H9 (cell line): ENCODE data around the gene LDB2. TPM values are rescaled to one million over a fixed set of nuclear protein-coding genes. Genes with fewer than 3 reads are reported as not detected.

Experiments
- DNase-seq: peaks from one replicate; pipeline ENCODE4 v3.0.0-alpha.2; 2017
- H2AFZ ChIP-seq: one replicate; pipeline ENCODE4 v1.6.1; 2013; ENCODE audit warnings: mild to moderate bottlenecking, low read length, control low read depth, moderate library complexity
- H2AK5ac ChIP-seq: 2 replicates; pipeline ENCODE4 v1.6.1; 2013; ENCODE audit warnings: low read length, control low read depth, mixed read lengths; ENCODE audit not compliant: insufficient read length
- H2BK120ac ChIP-seq: one replicate; pipeline ENCODE4 v1.6.1; 2013; ENCODE audit warnings: low read depth, mild to moderate bottlenecking, low read length, control low read depth, inconsistent platforms; ENCODE audit not compliant: poor library complexity, severe bottlenecking
- H2BK12ac ChIP-seq: 2 replicates; pipeline ENCODE4 v1.6.1; 2013; ENCODE audit warnings: low read length, control low read depth, mixed read lengths, low read depth; ENCODE audit not compliant: insufficient read length
- H2BK15ac ChIP-seq: 2 replicates; pipeline ENCODE4 v1.6.1; 2013; ENCODE audit warnings: low read depth, low read length, control low read depth
- H2BK20ac ChIP-seq: one replicate; pipeline ENCODE4 v1.6.1; 2013; ENCODE audit warnings: low read depth, mild to moderate bottlenecking, low read length, control low read depth, inconsistent platforms; ENCODE audit not compliant: poor library complexity, severe bottlenecking
- H2BK5ac ChIP-seq: 2 replicates; pipeline ENCODE4 v1.6.1; 2013; ENCODE audit warnings: low read length, control low read depth, mixed read lengths; ENCODE audit not compliant: insufficient read length
- H3K14ac ChIP-seq: 2 replicates; pipeline ENCODE4 v1.6.1; 2013; ENCODE audit warnings: low read length, control low read depth; ENCODE audit not compliant: insufficient read depth
- H3K18ac ChIP-seq: 2 replicates; pipeline ENCODE4 v1.6.1; 2013; ENCODE audit warnings: low read depth, mild to moderate bottlenecking, mixed read lengths, low read length, control low read depth; ENCODE audit not compliant: insufficient read length
- H3K23ac ChIP-seq: 2 replicates; pipeline ENCODE4 v1.6.1; 2013; ENCODE audit warnings: low read length, control low read depth, mixed read lengths, low read depth; ENCODE audit not compliant: insufficient read length
- H3K23me2 ChIP-seq: 2 replicates; pipeline ENCODE4 v1.6.1; 2013; ENCODE audit warnings: low read depth, mild to moderate bottlenecking, mixed read lengths, low read length, control low read depth; ENCODE audit not compliant: insufficient read length, poor library complexity, severe bottlenecking
- H3K27ac ChIP-seq: 2 replicates; pipeline ENCODE4 v1.5.1; 2013; ENCODE audit warnings: low read length, control low read depth, mixed read lengths, low read depth; ENCODE audit not compliant: insufficient read length
- H3K27me3 ChIP-seq: 2 replicates; pipeline ENCODE4 v1.6.1; 2013; ENCODE audit warnings: low read length, control low read depth, inconsistent platforms; ENCODE audit not compliant: insufficient read depth
- H3K4ac ChIP-seq: 2 replicates; pipeline ENCODE4 v1.6.1; 2013; ENCODE audit warnings: low read depth, mild to moderate bottlenecking, control low read depth, inconsistent platforms, low read length, moderate library complexity
- H3K4me1 ChIP-seq: 2 replicates; pipeline ENCODE4 v1.6.1; 2013; ENCODE audit warnings: low read length, control low read depth, inconsistent platforms; ENCODE audit not compliant: insufficient read depth
- H3K4me2 ChIP-seq: 2 replicates; pipeline ENCODE4 v1.6.1; 2013; ENCODE audit warnings: low read length, control low read depth, mixed read lengths; ENCODE audit not compliant: insufficient read length, insufficient read depth
- H3K56ac ChIP-seq: 2 replicates; pipeline ENCODE4 v1.6.1; 2013; ENCODE audit warnings: low read depth, mild to moderate bottlenecking, mixed read lengths, low read length, control low read depth; ENCODE audit not compliant: insufficient read length
- H3K79me1 ChIP-seq: 2 replicates; pipeline ENCODE4 v1.6.1; 2013; ENCODE audit warnings: low read depth, mild to moderate bottlenecking, moderate library complexity, low read length, control low read depth, inconsistent platforms; ENCODE audit not compliant: insufficient read depth, poor library complexity, severe bottlenecking
- H3K79me2 ChIP-seq: 2 replicates; pipeline ENCODE4 v1.6.1; 2013; ENCODE audit warnings: low read length, control low read depth, inconsistent platforms; ENCODE audit not compliant: insufficient read depth
- H3K9ac ChIP-seq: 2 replicates; pipeline ENCODE4 v1.6.1; 2013; ENCODE audit warnings: low read length, control low read depth, mixed read lengths; ENCODE audit not compliant: insufficient read length; ENCODE audit errors: extremely low read depth
- H3K9me3 ChIP-seq: one replicate; pipeline ENCODE4 v1.6.1; 2013; ENCODE audit warnings: low read depth, low read length, inconsistent platforms; ENCODE audit not compliant: control insufficient read depth
- H3T11ph ChIP-seq: one replicate; pipeline ENCODE4 v1.6.1; 2013; ENCODE audit warnings: mild to moderate bottlenecking, low read length, control low read depth, inconsistent platforms
- H4K20me1 ChIP-seq: one replicate; pipeline ENCODE4 v1.6.1; 2013; ENCODE audit not compliant: control insufficient read depth, insufficient read length, insufficient read depth
- H4K5ac ChIP-seq: 2 replicates; pipeline ENCODE4 v1.6.1; 2013; ENCODE audit warnings: low read depth, mild to moderate bottlenecking, mixed read lengths, low read length, control low read depth; ENCODE audit not compliant: insufficient read length
- H4K8ac ChIP-seq: replicated peaks from 2 replicates; pipeline ENCODE4 v1.6.1; 2013; ENCODE audit warnings: low read length, control low read depth, mixed read lengths, low read depth; ENCODE audit not compliant: insufficient read length
- H4K91ac ChIP-seq: 2 replicates; pipeline ENCODE4 v1.6.1; 2013; ENCODE audit warnings: low read depth, mild to moderate bottlenecking, moderate library complexity, mixed read lengths, low read length, control low read depth; ENCODE audit not compliant: insufficient read length
- H3K27ac Mint-ChIP-seq, 3 experiments: 2 replicates in 2 of 3; 3 replicates in 1 of 3; pipeline ENCODE4 v1.8.0; 2020 to 2021; ENCODE audit warnings: mixed read lengths in 3 of 3, mild to moderate bottlenecking in 1 of 3, moderate library complexity in 1 of 3
- H3K27me3 Mint-ChIP-seq: 2 replicates; pipeline ENCODE4 v1.8.0; 2021; ENCODE audit warnings: low read depth, mild to moderate bottlenecking, moderate library complexity, mixed read lengths
- H3K36me3 Mint-ChIP-seq, 3 experiments: 2 replicates in 2 of 3; 3 replicates in 1 of 3; pipeline ENCODE4 v1.8.0; 2020 to 2021; ENCODE audit warnings: low read depth in 3 of 3, mixed read lengths in 3 of 3; ENCODE audit not compliant: insufficient read depth in 1 of 3
- H3K4me1 Mint-ChIP-seq, 2 experiments: 2 replicates each; pipeline ENCODE4 v1.8.0; 2020; ENCODE audit warnings: mixed read lengths in 2 of 2
- H3K4me3 Mint-ChIP-seq, 2 experiments: 2 replicates in 1 of 2; 3 replicates in 1 of 2; pipeline ENCODE4 v1.8.0; 2020 to 2021; ENCODE audit warnings: mild to moderate bottlenecking in 2 of 2, mixed read lengths in 2 of 2, moderate library complexity in 1 of 2
- H3K9me3 Mint-ChIP-seq, 2 experiments: 2 replicates in 1 of 2; 3 replicates in 1 of 2; pipeline ENCODE4 v1.8.0; 2020; ENCODE audit warnings: mild to moderate bottlenecking in 2 of 2, mixed read lengths in 2 of 2, moderate library complexity in 1 of 2
- CTCF ChIP-seq: fragments of 200-600 bp; sonication (generic); conservative IDR thresholded peaks from 3 replicates; pipeline ENCODE4 v1.8.0; 2021; ENCODE audit warnings: antibody characterized with exemption, mild to moderate bottlenecking
- WGBS: extraction: QIAGEN DNeasy Blood & Tissue Kit; methylation state at CpG from one replicate; pipeline ENCODE4 v1.1.7; 2013; ENCODE audit warnings: missing lambda C conversion rate, low lambda C conversion rate, mixed read lengths; ENCODE audit not compliant: insufficient read length; ENCODE audit errors: extremely low coverage; 5-methylcytosine and 5-hydroxymethylcytosine counted together
- total RNA-seq: library from RNA; stranded (reverse); gene quantifications from 2 replicates; pipeline ENCODE4 v1.2.1, GENCODE V29; 2021

The LDB2 gene
- total RNA-seq, 1 experiment from 2014 or later: 22.5 TPM

- Histone ChIP-seq H3K23ac (no peak overlapping the region), H2BK12ac (no peak overlapping the region), H4K8ac (no peak overlapping the region), H2AK5ac (no peak overlapping the region), H3K9me3 (no peaks in the 10 kb centered on the region), H2AFZ (no peak overlapping the region), H4K91ac (no peak overlapping the region), H3T11ph (no peak overlapping the region), H4K20me1 (no peaks in the 10 kb centered on the region), H3K79me2 (no peaks in the 10 kb centered on the region), H3K27me3 (no peaks in the 10 kb centered on the region), H4K5ac (no peak overlapping the region), H2BK120ac (no peak overlapping the region), H3K4me1 (no peaks in the 10 kb centered on the region), H3K56ac (no peak overlapping the region), H3K4me2 (no peak overlapping the region), H3K27ac (no peak overlapping the region), H3K14ac (no peak overlapping the region), H3K9ac (no peak overlapping the region), H3K18ac (no peak overlapping the region), H3K4ac (no peak overlapping the region), H2BK15ac (no peak overlapping the region), H3K23me2 (no peaks in the 10 kb centered on the region), H2BK5ac (no peak overlapping the region), H3K79me1 (no peaks in the 10 kb centered on the region), H2BK20ac (no peak overlapping the region)
- peaks cover 7 to 8% of the 10 kb centered on the region in 2 experiments; a peak in 3 of 4 replicates for H3K4me1 Mint-ChIP-seq
- peak overlapping the region in 1 of 3 experiments; percentile 27; a peak in 1 of 7 replicates for H3K27ac Mint-ChIP-seq
- TF ChIP-seq CTCF: no peak
- peaks cover 3% of the 10 kb centered on the region in 2 experiments; a peak in 2 of 5 replicates for H3K9me3 Mint-ChIP-seq
- WGBS: no CpG with 5 or more reads among the region's 4 CpGs
- no peak overlapping the region for H3K4me3 Mint-ChIP-seq
- H3K27me3 Mint-ChIP-seq: no peaks in the 10 kb centered on the region
- H3K36me3 Mint-ChIP-seq: peaks cover 21 to 42% (median 26%) of the 10 kb centered on the region in 3 experiments
- DNase-seq: no peak
Observed at GRCh38 chr4:16503421-16504100, 394.9 kb downstream of the LDB2 start.
